ENCODE data around the gene ALDH1L1. TPM values are rescaled to one million over a fixed set of nuclear protein-coding genes. Genes with fewer than 3 reads are reported as not detected.

The ALDH1L1 gene
- polyA plus RNA-seq, 1 donor, result 44.0 TPM

DNA sequence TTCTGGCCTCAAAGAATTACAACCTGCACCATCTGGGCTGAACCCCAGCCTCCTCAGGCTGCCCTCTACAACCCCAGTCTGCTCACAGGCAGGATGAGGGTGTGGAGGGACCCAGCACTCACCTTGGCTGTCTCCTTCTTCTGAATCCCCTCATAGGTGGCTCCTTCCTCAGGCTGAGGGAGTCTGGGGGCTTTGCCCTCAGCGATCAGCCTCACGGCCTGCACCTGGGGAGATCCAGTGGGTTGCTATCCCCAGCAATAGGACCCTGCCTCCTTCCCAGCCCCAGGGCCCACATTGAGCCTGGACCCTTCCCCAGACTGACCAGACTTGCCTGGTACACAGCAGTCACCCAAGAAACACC, 25.1 kb downstream of the ALDH1L1 start:
- no peak for DNase-seq

DNA sequence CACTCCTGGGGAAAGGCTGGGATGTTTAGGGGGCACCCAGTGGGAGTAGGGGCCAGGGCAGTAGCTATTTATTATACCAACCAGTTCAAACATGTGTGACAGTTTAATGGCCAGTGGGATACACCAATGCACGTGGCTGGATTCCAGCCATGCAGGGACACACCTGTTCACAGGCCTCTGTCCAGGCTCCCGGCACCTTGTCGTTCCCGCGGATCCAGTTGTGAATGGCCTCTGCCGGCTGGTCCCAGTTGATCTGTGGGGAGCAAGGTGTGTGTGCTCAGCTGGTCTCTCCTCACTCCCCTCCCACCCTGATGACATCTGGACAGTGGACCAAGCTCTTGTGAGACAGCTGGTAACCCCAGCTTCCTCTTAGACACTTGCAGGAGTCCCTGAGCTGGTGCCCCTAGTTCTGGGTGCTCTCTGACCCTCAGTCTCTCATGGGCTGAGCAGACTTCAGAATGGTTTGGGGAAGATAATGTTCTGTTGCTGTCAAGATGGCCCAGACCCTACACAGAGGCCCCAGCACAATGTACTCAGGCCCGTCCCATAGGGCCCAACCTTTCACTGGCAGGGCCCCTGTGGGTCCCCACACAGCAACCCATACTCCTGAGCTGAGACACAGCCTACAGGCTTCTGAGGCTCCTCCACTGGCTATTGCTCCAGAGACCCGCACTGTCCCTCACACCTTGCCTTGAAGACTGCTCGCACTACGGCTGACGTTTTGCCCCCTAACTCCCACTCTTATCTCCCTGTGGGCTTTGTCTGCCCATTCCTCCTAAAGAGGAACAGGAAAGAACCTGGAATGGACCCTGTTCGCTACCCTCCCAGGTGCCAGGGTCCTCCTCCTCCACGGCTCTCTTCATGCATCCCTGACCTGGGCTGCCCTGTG, 25.8 kb downstream of the ALDH1L1 start:
- no peak for DNase-seq

DNA sequence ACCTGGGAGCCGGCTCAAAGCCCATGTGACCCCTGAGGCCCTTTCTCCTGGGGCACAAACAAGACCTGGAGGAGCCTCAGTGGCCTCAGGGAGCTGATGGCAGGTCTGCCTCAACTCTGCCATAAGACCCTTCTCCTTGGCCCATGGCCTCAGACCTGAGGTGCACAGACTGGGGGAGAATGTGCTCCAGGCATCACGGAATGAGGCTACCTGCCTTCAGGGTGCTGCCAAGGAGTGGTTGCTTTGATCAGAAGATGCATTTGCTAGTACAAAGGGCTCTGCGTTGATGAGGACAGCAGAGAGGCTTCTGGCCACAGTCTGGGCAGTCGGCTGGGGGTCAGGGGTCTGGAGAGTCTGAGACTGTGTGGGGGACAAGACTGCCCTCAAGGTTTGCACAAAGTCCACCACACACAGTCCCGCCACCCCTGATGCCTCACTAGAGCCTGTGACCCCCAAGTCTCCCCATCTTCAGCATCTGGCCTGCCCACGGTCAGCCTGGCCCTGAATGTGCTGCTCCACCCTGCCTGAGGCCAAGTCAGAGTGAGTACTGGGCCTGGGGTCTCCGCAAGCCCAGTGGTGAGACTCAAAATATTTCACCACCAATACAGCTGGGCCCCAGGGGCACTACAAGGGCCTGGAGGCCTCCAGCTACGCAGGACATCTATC, 26.6 kb downstream of the ALDH1L1 start:
- no peak for DNase-seq

DNA sequence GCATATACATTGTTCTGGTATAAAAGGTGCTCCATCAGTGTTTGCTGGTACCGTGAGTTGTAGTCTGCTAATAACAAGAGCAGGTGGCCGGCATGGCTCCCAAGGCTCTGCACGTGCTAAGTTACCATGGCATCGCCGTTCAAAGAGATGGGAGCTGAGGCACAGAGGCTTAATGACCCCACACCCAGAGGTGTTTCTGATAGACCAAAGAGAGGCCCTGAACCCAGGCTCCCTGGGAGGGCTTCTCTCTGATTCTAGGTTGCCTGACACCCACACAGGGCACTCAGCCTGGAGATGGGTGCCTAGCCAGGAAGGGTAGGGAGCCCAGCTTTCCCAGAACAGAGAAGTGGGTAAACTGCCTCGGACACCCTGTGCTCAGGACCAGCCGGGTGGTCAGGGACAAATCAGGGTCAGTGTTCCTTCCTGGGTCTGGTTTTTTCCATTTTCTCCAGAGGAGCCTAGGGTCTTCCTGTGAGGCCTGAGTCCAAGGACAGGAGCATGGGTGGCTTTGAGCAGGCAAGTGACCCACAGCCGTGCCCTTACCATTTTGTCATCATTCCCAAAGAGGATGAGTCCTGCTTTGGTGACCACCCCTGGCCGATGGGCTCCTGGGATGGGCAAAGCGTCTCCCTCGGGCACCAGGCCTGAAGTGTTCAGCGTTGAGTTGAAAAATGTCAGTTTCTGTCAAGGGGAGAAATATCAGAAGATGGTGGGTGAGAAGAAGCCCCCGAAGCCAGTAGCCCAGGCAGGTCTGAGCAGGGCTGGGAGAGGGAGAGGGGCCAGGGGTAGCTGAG, 27.3 kb downstream of the ALDH1L1 start:
- no peak for DNase-seq

DNA sequence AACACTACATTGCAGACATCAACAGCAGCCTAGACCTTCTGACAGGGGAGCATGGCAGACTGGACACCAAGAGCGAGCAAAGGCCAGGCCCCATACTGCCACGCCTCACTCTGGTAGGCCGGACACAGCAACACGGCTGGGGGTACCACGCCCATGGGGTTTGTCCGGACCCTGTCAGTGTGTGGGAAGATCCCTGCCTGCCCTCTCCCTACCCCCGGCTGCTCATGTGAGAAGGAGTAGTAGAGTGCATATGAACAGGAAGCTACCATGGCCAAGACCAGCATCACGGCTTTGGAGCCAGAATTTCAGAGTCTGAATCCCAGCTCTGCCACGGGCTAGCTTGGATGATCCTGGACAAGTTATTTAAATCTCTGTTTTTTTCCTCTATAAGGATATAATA, 27.9 kb downstream of the ALDH1L1 start:
- no peak for DNase-seq

DNA sequence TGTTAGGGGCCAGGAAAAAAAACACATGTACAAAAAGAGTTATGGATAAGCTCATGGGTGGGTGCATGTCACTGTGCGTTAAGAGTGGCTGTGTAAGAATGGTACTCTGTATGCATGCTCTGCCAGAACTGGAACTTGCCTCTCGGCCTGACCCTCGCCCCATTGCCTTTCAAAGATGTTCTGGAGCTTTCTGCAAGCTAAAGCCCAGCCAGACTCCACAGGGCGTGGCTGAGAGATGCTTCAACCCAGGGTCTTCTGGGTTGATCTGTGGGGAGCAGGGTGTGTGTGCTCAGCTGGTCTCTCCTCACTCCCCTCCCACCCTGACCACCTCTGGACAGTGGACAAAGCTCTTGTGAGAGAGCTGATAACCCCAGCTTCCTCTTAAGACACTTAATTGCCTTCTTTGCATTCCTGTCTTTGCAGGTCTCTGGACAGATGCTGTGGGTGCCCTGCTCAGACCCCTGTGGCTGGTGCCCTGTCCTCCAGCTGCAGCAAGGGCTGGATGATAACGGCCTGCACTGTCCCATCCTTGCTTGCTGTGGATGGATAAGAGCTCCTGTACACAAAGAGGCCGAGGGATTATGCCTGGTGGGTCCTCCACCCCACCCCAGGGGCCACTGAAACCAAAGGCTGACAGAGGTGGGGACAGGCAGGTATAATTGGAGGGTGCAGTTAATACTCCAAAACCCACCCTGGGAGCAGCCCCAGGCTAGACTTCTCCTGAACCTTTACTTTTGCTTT, 28.7 kb downstream of the ALDH1L1 start:
- DNase-seq, result no peak

DNA sequence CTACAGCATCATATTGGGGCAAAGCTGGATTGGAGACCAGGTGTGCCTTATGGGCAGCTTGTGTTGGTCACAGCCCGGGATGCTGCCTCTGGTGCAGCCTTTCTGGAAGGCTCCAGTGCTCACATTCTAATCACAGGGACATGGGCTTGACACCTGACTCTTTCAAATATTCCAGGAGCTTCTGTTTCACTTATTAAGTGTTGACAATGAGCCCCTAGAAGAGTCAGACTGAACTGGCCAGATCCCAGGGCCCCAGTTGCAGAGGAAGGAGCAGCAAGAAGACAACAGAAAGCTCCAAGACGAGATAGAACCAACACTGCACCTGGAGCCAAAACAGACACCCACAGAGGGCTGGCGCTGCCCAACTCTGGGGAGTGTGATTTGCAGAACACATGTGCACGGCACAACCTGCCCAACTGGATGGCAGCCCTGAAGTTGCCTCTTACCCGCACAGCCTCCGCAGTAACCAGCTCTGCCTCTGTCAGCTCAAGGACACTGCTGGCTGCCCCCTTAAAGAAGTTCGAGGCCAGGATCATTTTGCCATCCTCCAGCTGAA, 30.3 kb downstream of the ALDH1L1 start:
- no peak for DNase-seq

DNA sequence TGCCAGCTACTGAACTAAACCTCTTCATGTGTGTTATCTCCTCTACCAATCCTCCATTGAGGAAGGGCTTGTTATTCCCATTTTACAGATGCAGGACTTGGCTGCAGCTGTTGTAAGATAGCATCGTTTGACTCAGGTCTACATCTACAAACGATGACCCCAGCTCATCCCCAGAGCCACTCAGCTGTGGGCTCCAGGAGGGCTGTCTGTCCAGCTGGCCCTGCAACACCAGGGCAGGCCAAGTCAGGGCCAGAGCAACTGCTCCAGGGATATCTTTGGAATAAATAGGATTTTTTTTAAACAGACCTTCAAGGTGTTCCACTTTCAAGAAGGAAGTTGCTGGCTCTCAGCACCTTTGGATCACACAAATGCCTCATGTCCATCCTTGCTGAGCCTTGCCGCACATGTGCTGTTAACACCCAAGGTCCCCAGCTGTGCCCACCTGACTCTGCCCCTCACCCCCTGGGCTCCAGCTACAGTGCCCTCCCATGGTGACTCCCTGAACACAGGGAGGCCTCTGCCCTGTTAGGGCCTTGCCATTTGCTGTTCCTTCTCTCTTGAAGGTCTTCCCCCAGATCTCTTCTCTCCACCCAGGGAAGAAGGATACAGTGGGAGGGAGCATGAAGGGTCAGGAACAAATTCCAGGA, 31.0 kb downstream of the ALDH1L1 start:
- no peak for DNase-seq

DNA sequence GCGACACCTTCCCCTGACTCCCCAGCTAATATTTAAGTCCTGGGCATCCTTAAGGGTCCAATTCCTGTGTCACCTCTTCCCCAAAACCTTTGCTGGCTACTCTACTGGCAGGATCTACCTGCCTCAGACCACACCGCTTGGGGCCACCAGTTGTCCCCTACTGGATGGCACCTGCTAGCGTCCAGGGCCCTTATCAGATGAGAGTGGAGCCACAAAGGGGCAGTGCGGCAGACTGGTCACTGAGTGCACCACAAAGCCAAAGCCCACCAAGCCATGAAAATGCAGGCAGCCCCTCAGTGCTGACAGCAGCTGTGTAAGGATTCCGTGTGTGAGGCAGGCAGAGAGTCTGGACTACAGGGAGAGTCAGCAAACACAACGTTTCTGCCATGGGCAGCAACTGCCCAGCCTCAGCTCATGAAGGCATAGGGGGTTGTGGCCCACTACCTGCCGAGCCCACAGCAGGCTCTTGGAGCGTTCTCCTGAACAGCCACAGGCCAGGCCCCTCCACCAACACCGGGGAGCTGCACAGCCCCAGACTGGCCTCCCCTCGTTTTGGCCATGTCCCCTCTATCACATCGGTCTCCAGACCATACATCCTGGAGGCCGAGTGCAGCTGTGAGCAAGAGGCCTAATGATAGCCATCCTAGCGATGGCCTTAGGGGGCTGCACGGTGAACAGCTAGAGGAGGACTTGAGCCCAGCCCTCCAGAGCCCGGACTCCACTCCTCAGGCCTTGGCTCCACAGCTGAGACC, 32.3 kb downstream of the ALDH1L1 start:
- DNase-seq, result no peak

DNA sequence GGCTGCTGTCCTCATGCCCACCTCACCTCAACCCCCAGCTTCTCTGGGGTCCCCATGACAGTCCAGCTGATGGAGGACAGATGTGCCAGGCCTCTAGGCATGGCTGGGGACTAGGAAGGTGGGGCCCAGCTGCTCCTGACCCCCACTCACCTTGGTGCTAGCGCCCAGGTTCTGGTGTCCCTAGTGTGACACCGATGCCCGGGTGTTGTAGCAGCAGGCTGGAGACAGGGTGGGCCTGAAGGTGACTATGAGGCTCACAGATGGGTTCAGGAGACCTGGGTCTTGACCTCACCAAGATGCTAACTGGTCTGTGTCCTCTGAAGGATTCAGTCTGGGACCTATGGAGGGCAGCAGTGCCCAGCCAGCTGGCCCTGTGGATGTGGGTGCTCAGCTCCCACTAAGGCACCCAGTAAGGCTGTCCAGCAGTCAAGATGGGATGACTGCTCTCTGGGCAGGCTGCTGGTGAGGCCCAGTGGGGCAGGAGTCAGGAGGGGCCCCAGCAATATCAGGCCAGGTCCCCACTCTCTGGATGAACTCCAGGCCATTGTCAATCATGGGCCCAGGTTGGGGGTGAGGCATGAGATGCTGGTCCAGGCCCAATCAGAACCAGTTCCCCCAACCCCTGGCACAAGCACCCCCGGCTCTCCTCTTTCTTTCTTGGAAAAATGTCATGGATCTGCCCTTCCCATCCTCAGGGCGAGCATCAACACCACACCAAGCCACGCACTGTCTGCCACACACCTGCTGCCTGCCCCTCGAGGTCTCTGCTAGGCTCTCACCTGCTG, 33.0 kb downstream of the ALDH1L1 start:
- DNase-seq, result no peak

DNA sequence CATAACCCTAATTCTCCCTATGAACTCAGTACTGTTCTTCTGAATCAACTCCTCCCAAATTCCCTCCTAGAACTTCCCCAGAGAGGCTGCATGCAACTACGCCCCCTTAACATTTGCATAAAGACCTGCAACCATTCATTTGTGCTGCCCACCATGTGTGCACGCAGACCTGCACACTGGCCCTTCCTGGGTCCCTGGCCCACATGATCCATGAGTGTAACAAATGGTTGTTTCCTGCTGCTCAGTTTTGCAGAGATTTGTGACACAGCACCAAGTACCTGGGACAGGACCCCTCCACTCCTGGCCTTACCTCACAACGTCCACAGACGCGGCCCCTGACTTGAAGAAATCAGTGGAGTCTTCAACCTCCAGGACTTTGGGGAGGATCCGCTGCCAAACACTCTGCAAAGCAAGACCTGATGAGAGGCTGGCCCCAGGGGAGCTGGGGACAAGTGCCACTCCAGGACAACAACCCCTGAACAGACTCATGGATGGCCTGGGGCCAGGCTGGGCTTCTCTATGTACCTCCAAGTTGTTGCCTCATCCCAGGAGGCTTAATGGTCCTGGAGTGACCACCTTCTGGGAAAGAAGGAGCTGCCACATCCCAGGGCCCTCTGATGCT, 33.8 kb downstream of the ALDH1L1 start:
- no peak for DNase-seq

DNA sequence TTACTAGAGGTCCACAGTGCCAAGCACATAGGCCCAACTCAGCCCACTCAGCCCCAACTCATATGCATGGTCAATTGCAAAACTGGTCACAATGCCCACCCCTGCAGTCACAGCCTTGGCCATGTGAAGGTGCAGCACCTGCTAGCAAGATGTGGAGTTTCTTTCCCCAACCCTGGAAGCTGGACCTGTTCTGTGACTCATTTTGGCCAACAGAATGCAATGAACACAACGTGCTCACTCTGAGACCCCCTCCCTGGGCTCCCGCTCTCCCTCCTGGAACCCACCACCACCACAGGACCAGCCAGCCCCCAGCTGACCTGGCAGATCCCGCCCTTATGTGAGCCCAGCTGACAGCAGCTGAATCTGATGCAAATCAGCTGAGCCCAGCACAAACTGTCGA, 34.4 kb downstream of the ALDH1L1 start:
- DNase-seq, result no peak

DNA sequence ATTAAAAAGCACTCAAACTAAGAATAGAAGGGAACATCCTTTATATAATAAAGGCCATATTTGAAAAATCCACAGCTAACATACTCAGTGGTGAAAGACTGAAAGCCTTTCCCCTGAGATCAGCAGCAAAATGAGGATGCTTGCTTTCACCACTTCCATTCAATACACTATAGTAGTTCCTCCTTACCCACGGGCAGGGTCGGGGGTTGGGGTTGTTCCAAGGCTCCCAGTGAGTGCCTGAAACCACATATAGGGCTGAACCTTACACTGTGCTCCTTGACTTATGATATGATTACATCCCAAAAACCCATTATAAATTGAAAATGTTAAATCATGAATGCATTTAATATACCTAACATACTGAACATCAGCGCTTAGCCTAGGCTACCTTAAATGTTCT, 37.7 kb downstream of the ALDH1L1 start:
- DNase-seq, result no peak

DNA sequence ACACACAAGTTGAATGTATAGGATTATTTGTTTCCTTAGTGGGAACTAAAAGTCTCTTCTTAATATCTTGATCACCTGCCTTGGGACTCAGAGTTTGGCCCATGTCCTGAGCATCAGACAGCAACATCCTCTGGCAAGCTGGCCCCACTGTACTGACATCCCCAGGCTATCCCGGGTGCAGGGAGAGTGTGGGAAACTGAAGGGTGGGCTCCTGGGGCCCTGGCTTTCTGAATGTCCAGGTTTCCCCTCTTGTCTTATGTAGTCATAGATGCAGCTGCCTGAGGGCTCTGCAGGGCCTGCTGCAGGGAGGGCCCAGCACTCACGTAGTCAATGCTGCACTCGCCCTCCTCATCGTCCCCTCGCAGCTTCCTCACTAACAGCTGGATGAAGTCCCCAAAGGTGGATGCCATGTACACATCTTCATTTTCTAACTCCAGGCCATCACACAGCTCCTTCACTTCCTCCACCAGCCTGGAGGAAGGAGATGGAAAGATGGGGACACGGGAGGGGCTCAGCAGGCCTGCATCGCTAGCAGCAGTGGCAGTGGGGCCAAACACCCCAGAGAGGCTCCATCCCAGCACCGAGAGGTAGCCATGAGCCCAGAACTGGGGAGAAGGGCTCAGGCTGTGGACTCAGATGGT, 42.8 kb downstream of the ALDH1L1 start:
- DNase-seq, result no peak

DNA sequence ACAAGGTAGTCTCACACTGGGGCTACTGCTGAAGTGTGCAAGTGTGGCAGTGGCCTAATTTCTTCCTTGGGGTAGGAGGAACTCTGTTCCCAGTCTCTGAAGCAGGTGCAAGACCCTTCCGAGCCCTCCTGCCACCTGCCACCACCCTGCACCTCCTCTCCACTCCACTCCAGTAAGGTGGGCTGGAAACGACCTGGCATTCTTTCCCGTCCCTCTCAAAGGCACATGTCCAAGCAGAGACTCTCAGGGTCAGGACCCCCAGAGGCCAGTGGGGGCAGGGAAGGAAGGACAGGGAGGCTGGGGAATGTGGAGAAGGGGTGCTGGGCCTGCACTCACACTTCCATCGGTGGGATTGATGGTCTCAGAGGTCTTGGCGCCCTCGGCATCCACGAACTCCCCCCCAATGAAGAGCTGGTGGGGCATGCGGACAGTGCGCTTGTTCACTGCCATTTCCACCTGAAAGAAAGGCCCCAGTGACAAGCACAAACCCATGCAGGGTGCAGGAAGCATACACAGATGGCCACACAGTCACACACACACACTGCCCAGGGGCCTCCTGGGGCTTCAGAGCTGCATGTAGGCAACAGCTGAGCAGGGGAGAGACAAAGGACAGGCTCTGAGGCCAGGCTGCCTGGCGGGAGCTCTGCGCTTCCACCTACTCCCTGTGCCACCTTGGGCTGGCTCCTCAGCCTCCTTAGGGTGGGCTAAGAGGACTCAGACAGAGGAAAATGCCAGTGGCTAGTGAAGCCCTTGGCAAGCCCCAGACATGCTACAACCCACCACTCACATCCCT, 43.8 kb downstream of the ALDH1L1 start:
- DNase-seq, result no peak

DNA sequence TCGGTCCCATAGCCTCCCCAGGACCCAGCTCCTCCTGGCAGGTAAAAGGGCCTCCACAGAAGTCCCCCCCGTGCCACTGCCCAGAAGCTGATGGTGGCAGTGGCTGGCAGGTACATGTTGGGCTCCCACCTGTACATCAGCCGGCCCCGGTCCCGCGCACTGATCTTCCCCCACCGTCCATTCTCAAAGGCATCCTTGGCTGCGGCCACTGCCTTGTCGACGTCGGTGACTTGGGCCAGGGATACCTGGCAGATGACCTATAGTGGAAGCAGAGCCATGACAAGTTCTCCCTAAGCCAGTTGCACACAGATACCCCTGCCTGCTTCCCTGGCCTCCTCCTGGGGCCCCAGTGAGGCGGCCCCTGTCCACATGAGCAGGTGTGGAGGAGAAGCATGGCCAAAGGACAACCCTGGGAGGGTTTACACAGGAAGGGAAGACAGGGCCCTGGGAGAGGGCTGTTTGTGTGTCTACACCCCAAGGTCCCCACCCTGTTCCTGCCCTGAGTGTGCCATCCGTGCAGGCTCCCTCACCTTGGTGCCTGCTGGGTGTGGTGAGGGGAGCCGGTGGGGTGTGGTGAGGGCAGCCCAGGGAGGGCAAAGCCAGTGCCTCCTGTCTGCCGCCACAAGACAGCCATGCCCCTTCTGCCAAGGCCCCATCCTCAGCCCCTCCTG, 44.8 kb downstream of the ALDH1L1 start:
- no peak for DNase-seq

DNA sequence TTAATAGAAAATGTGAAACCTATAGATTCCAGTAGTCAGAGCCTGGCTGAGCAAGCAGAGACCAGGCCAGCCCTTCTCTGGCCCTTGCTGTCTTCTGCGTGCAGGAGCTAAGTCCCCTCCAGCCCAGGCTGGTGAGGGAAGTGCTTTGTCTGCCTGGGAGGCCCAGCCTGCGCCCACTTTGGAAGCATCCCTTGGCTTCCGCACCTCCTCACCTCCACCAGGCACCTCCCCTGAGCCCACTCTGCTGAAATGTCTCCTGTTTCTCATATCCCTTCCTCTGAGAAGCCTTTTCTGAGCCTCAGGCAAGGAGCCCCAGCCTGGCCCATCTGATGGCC, 45.3 kb downstream of the ALDH1L1 start:
- no peak for DNase-seq

All from left kidney (tissue), 2 donors.